Subcutaneous adipose tissue (tissue), 4 donors: Measurements from ENCODE around the gene EPAS1. TPM values are rescaled to one million over a fixed set of nuclear protein-coding genes. Genes with fewer than 3 reads are reported as not detected.

Experiments
- total RNA-seq, 4 donors: library from RNA; depleted of rRNA; stranded (reverse); fragments of >200 nt; gene quantifications; one replicate each; pipeline ENCODE4 v1.1.0, GENCODE V29; 2016
- TF ChIP-seq, protein P1 (sequence below): fragments of 450-650 bp; IDR thresholded peaks from one replicate; pipeline ENCODE4 v1.5.1; 2016; ENCODE audit warnings: low read depth, mild to moderate bottlenecking, control low read depth, antibody characterized with exemption, moderate library complexity

EPAS1 gene
- total RNA-seq, 4 donors from 2014 or later = 168 to 1,000 (median 337) TPM

GRCh38 chr2:46336283-46336959, 39.2 kb downstream of the EPAS1 start:
- TF ChIP-seq, protein P1, sequence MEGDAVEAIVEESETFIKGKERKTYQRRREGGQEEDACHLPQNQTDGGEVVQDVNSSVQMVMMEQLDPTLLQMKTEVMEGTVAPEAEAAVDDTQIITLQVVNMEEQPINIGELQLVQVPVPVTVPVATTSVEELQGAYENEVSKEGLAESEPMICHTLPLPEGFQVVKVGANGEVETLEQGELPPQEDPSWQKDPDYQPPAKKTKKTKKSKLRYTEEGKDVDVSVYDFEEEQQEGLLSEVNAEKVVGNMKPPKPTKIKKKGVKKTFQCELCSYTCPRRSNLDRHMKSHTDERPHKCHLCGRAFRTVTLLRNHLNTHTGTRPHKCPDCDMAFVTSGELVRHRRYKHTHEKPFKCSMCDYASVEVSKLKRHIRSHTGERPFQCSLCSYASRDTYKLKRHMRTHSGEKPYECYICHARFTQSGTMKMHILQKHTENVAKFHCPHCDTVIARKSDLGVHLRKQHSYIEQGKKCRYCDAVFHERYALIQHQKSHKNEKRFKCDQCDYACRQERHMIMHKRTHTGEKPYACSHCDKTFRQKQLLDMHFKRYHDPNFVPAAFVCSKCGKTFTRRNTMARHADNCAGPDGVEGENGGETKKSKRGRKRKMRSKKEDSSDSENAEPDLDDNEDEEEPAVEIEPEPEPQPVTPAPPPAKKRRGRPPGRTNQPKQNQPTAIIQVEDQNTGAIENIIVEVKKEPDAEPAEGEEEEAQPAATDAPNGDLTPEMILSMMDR = no peak

- TF ChIP-seq, protein P1 = no peak
Observed at GRCh38 chr2:46337208-46337994, 40.2 kb downstream of the EPAS1 start.

DNA sequence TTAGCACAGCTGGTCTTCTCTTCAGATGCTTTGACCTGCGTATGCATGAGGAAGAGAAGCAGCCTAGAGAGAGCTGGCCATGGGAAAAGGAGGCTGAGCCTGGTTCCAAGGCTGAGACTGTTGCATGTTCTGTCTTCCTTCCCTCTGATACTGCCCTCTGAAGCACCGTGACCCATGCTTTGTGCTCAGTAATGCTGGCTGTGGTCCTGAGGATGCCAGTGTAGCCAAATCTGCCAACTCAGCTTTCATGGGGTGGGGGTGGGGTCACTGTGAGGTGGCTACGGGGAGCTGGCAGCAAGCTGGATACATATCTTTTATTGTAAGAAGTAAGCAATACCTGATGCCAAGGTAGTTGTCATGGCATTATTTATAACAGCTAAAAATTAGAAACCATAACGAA, 41.5 kb downstream of the EPAS1 start:
- TF ChIP-seq, protein P1 = no peak

GRCh38 chr2:46339200-46339599, 42.0 kb downstream of the EPAS1 start:
- TF ChIP-seq, protein P1 = no peak

GRCh38 chr2:46339676-46340459, 42.7 kb downstream of the EPAS1 start:
- TF ChIP-seq, protein P1 = no peak

- TF ChIP-seq, protein P1 = no peak
Observed at GRCh38 chr2:46340740-46341420, 43.7 kb downstream of the EPAS1 start.
